ENCODE data around the gene FMN1.

GRCh38 chr15:33243869-33244268 lies 49.4 kb upstream of the FMN1 start:
- TF ChIP-seq GATA2 (IDR thresholded peaks at IDR 0.05; ENCODE audit: low read depth, low read length) = no peak
- no peak for TF ChIP-seq GATA3 (IDR thresholded peaks at IDR 0.05; ENCODE audit: low read depth, low read length)

Data from SH-SY5Y (cell line).